NT2/D1 (cell line): ENCODE measurements around the gene TNFRSF13B.

ENCODE experiments used
- YY1 ChIP-seq: IDR thresholded peaks from 2 replicates; pipeline ENCODE4 v1.6.1; 2011; ENCODE audit not compliant: insufficient read length, insufficient read depth
- ZNF274 ChIP-seq: IDR thresholded peaks from 2 replicates; pipeline ENCODE4 v1.6.1; 2011; ENCODE audit warnings: mild to moderate bottlenecking, low read depth, low read length

DNA sequence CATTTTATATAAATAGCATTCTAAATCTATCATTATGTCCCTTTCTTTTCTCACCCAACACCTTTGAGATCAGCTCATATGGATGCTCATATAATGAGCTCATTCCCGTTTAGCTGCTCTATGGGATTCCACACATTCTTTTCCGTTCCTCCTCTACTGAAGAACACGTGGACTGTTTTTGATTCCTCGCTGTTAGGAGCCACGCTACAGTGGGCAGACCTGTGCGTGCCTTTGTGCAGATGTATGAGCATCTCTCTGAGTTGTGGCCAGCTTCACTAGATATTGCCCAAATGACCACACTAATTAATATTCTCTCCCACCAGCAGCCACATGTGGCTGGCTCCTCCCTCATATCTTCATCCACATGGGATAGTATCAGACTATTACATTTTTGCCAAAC, 6.0 kb upstream of the TNFRSF13B start:
- no peak for TF ChIP-seq YY1
- no peak for TF ChIP-seq ZNF274
